NCI-H446 treated with DMSO at 0.1 percent for 48 hours (cell line): ENCODE data around the gene OVOL1.
"Not testable (repeated sequence)": the region's sequence is repeated elsewhere in the genome, so short reads cannot be mapped to it uniquely, and the experiment has no call there.

Source experiments
- DNase-seq: peaks from one replicate; lab custom pipeline; 2025; lab: John Stamatoyannopoulos, UW

OVOL1 gene

DNA sequence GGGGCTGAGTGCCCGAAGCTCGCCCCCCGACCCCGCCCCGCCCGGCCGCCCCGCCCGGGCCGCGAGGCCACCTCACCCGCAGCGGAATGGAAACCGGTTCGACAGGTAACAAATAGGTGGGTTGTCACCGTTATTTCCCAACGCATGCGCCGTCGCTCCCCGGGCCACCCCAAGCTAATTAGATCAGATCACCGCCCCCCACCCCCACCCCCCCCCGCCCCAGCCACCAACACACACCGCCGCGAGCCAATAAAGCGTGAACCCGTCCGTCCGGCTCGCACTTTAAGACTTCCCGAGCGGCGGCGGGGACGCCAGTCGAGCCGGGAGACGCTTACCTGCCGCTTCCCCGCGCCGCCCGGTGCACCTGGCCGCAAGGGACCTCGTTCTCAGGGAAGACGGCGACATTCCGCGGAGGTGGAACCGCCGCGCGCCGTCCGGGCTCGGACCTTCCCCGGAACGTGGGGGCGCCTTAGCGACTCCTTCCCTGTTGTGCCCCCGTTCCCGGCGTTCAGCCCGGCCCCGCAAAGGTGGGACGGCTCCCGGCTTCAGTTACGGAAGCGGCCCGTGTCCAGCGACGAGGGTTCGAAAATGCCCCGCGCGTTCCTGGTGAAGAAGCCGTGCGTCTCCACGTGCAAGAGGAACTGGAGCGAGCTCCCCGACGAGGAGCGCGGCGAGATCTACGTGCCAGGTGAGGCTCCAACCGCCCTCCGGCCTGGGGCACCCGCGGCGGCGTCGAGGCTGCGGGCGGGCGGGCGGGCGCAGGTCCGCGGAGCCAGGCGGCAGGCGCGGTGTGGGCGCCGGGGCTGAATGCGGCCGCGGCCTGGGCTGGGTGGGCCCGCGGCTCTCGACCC, at the start of gene OVOL1:
OVOL1 (plus strand) TSS at position 278 of the 851 bp plus-strand sequence; CDS start at position 589, 311 bp downstream.
- no peak for DNase-seq

DNA sequence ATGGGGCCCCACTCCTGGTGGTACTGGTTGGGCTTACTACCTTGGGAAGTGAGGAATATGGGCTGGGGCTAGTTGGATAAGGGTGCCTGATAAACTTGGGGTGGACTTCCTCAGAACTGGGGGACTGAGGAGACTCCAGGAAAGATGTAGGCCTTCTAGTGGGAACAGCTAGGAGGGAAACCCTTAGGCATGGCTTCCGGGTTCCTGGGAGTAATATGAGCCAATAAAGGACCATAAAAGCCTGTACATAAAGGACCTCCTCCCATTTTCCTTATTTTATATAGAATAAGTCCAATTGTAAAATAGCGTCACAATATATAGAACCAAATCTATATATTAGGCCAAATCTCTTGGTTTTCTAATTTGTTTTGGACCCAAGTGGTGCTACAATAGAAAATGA, 47.8 kb upstream of the OVOL1 start:
- no peak for DNase-seq

DNA sequence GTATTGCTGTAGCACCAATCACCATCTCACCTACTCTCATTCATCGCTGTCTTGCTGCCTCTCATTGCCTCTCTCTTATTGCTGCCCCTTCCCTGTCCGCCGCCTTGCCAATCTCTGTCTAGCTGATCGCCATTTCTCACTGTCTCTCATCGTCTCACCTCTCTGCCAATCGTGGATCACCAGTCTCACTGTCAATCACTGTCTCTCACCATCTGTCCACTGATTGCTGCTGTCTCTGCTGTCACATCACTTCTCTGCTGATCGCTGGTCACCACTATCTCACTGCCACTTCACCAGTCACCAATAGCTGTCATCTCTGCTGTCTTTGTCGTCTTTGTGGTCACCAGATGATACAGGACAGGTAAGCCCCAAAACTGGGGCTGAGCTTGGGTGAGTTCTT, 45.7 kb upstream of the OVOL1 start:
- no peak for DNase-seq

DNA sequence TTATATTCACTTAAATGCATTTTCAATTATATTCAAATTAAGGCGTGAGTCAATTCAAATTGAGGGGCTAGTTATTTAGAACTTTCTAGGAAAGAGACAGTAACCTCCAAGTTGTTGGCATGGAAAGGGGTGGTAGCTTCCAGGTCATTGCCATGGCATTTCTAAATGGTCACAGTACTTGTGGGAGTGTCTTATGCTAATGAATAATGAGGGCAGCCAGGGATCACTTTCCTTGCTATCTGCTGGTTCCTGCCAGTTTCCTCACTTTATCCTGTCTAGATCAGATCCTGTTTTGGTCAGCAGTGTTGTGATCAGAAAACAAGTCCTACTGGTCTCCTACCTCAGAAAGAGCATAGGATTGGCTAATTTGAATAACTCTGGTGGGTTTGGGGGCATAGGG, 44.5 kb upstream of the OVOL1 start:
- DNase-seq: no peak

DNA sequence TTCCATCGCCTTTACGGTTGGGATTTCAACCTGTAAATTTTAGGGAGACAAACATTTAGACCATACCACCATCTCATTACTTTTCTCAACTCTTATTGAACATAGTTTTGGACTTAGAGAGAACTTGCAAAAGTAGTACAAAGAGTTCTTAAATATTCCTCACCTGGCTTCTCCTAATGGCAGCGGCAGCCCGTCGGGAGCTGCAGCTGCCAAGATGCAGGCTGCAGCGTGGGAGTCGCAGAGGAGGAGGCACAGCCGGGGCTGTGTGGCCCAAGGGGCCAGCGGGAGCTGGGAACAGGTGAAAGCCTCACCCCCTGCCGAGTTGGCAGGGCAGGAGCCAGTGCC, 43.2 kb upstream of the OVOL1 start:
- DNase-seq: no peak

DNA sequence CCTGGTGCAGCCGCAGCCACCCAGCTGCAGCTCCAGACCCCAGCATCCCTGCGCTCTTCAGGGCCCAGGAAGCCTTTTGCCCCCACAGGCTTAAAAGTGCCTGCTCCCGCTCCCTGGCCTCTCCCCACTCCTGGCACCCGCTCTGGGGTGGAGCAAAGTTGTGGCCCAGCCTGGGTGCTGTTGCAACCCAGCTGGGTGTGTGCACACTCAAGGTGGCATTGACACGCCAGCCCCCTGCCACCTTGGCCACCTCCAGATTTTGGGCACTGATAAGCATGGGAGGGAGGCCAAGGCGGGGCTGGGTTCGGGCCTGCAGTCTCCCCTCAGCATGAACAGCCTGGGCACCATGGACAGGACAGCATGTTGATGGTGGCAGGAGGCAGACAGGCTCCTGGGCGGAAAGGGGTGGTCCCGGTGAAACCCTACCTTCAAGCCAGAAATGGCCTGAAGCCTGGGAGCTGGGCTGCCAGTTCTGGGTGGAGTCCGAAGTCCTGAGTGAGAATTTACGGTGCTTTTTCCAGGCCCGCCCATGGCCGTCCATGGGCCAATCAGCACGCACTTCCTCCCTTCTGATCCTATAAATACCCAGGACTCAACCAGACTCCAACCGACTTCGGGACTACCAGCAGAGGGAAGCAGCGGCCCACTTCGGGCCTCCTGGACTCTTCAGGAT, 42.7 kb upstream of the OVOL1 start:
- DNase-seq: no peak

DNA sequence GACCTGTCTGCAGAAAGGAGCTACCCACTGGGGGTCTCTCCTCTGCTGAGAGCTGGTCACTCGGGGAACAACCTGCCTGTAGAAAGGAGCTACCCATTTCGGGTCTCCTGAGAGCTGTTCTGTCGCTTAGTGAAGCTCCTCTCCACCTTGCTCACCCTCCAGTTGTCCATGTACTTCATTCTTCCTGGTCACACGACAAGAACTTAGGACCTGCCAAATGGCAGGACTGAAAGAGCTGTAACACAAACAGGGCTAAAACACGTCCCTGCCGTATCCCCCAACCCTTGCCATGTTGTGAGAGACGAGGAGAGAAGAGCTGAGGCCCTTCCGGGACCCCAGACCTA, 42.2 kb upstream of the OVOL1 start:
- no peak for DNase-seq

DNA sequence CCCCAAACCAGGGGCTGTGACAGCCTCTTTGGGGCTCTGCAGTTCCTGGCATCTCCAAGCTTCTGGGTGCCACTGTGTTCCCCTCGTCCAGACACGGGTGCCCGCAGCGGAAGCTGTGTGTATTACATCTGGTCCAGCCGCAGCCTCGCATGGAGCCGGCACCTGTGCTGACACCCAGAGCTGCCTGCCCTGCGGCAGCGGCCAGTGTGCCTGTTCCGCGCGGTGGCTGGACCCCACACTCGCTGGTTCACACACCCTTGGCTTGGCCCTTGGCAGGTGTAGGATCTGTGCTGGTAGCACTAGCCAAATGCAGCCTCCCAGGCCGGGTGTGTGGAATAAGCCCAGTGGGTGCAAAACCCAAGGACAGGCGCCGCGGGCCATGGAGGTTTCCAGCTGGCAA, 41.8 kb upstream of the OVOL1 start:
- DNase-seq: no peak

DNA sequence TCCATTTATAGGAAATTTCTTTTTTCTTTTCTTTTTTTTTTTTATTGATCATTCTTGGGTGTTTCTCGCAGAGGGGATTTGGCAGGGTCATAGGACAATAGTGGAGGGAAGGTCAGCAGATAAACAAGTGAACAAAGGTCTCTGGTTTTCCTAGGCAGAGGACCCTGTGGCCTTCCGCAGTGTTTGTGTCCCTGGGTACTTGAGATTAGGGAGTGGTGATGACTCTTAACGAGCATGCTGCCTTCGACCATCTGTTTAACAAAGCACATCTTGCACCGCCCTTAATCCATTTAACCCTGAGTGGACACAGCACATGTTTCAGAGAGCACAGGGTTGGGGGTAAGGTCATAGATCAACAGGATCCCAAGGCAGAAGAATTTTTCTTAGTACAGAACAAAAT, 24.7 kb upstream of the OVOL1 start:
- not testable (repeated sequence) for DNase-seq

DNA sequence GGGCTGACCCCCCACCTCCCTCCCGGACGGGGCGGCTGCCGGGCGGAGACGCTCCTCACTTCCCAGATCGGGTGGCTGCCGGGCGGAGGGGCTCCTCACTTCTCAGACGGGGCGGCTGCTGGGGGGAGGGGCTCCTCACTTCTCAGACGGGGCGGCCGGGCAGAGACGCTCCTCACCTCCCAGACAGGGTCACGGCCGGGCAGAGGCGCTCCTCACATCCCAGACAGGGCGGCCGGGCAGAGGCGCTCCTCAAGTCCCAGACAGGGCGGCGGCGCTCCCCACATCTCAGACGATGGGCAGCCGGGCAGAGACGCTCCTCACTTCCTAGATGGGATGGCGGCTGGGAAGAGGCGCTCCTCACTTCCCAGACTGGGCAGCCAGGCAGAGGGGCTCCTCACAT, 24.0 kb upstream of the OVOL1 start:
- not testable (repeated sequence) for DNase-seq

DNA sequence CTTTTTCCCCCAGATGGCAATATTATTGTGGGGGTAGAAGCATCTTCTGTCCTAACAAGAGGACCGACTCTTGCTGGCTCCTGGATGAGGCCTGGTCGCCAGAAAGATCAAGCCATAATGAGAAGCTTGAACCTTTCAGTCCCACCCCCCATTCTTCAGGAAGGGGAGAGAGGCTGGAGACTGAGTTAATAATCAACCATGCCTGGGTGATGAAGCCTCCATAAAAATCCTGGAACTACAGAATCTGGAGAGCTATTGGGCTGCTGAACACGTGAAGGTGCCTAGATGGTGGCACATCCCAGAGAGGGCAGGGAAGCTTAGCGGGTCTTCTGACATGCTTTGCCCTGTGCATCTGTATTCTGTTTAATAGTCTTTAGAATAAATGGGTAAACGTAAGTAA, 22.4 kb upstream of the OVOL1 start:
- DNase-seq: no peak

DNA sequence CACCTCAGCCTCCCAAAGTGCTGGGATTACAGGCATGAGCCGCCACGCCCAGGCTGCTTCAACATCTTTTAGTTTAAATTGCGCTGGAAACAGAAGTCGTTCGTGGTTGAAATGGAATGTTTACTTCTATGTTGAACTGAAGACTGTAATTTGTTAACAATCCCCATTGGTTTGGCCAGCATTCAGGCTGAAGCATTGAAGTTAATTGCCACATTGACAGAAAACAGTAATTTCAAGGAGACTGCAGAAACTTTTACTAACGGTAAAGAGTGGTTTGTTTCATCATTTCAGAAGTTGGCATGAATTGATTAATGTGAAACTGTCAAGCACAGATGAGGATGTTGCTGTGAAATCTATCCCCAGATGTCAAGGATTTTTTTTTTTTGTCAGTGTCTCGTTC, 20.3 kb upstream of the OVOL1 start:
- DNase-seq: no peak

DNA sequence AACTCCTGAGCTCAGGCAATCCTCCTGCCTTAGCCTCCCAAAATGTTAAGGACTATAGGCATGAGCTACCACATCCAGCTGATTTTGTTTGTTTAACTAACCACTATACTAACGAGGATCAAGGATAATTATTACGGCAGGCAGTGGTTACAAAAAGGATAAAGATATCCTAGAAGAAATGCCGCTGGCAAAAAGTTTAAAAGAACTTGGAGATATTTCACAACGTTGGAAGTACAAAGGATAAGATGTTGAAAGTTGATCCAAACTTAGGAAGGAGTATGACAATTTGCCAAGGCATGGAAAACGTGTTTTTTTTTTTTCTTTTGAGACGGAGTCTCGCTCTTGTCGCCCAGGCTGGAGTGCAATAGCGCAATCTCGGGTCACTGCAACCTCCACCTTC, 19.5 kb upstream of the OVOL1 start:
- no peak for DNase-seq

DNA sequence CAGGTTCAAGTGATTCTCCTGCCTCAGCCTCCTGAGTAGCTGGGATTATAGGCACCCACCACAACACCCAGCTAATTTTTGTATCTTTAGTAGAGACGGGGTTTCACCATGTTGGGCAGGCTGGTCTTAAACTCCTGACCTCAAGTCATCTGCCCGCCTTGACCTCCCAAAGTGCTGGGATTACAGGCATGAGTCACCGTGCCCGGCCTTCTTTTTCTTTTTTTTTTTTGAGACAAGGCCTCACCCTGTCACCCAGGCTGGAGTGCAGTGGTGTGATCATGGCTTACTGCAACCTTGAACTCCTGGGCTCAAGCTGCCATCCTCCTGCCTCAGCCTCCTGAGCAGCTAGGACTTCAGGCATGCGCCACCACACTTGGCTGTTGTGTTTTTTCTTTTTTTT, 19.1 kb upstream of the OVOL1 start:
- DNase-seq: not testable (repeated sequence)

DNA sequence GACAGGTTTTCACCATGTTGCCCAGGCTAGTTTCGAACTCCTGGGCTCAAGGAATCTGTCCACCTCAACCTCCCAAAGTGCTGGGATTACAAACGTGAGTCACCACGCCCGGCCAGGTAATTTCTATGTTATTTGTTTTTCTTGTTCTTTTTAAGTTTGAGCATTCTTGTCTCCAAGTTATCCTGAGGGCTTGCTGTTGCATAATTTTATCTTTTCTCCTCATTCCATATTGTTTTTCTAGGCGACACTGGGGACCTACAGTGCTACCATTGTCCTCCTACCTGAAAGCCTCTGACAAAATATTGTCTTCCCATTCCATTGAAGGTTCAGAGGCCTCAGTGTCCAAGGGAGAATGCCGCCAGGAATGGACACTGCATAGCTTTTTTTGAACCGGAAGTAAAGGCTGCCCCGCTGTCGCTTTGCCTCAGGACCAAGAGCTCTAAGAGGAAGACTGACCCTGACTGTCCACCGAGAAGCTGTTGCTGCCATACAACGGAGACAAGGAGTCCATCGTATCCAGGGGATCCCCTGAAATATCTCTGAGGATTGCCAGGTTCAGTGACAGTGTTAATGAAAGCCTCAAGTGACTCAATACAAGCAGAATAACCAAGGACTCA, 15.8 kb upstream of the OVOL1 start:
- no peak for DNase-seq

DNA sequence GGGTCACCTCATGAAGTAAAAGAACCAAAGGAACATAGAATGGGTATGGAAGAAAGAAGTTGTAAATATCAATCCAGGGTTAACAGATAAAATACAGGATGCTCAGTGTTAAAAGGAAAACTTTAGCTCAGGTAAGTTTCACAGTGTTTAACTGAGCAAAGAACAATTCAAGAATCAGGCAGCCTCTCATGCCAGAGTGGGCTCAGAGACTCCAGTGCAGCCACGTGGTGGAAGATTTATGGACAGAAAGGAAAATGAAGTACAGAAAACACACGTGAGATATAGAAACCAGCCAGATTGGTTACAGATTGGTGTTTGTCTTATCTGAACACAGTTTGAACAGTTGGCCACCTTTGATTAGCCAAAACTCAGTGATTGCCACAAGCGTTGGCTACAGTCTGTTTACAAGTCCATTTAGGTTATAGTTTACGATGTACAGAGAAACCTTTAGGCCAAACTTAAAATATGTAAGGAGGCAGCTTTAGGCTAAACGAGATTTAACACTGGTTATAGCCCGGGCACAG, 15.2 kb upstream of the OVOL1 start:
- DNase-seq: no peak

DNA sequence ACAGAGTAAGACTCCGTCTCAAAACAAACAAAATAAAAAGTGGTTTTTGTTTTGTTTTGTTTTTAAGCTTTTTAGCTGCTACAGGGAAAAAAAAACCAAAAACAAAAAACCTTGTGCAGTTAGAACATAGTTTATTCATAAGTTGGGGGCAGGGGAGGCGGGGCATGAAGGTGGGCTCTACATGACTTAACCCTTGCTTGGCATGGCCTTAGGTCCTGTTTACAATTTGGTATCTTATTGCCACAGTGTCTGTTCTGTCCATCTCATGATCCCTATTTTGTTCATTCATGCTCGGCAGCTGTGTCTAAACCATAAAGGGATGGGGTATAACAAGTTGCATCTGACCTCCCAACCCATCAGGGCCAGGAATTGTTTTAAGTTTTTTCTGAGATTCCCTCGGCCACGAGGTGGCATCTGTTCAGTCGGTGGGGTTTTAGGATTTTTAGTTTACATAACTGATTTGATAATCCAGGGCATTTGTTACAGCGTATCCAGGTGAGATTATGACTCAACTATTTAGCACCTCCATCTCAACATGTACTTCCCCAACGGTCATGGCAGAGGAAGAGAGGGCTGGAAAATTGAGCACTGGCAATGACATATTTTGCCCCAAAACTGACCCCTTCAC, 13.0 kb upstream of the OVOL1 start:
- DNase-seq: no peak

DNA sequence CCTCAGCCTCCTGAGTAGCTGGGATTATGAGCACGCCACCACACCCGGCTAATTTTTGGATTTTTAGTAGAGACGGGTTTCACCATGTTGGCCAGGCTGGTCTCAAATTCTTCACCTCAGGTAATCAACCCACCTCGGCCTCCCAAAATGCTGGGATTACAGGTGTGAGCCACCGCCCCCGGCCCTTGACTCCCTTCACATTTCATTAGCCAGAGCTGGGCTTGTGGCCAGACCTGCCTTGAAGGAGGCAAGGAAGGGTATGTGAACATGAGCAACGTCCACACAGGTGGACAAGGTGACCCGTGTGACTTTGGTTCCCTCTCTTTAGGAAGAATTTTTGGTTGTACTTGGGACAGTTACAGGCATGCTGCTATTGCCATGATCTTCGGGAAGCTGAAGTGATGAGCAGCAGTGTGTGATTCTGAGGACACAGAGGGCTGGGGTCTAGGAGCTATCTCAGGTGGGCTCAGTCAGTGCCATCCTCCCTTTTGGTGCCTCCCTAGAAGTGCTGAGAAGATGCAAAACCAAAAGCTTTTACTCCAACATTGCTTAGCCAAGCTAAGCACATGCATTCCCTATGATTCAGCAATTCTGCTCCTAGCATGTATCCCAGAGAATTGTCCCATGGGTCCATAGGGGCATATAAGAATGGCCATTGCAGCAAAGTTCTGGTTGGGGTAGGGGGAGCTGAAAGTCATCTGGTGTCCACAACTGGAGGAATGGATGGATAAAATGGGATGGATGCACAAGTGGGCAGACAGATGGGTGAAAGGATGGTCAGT, 12.1 kb upstream of the OVOL1 start:
- no peak for DNase-seq

DNA sequence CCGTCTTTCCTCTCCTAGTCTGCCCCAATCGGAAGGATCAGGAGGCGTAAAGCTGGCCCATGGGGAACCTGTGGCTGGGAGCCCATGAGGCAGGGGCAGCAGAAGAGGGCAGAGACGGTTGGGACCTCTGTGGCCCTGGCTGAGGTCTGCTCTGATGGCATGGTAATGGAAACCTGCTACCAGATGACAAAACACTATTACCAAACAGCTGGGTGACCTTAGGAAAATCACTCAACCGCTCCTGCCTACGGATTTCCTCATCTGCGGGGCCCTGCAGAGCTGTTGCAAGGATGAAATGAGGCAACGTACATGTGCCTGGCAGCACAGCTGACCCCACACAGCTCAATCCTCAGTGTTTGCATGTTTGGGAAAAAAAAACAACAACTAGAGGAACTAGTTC, 10.7 kb upstream of the OVOL1 start:
- no peak for DNase-seq

DNA sequence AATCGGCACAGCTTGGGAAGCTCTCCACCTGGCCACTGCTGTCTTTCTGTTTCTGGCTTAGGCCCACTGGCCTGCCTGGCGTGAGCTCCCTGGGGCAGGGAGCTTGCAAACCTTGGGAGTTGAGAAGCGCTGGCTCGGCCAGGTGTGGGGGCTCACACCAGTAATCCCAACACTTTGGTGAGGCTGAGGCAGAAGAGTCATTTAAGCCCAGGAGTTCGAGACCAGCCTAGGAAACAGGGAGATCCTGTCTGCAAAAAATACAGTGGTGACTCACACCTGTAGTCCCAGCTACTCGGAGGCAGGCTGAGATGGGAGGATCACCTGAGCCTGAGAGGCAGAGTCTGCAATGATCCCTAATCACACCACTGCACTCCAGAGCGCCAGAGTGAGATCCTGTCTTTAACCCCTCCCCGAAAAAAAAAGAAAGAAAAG, 10.1 kb upstream of the OVOL1 start:
- DNase-seq: no peak

DNA sequence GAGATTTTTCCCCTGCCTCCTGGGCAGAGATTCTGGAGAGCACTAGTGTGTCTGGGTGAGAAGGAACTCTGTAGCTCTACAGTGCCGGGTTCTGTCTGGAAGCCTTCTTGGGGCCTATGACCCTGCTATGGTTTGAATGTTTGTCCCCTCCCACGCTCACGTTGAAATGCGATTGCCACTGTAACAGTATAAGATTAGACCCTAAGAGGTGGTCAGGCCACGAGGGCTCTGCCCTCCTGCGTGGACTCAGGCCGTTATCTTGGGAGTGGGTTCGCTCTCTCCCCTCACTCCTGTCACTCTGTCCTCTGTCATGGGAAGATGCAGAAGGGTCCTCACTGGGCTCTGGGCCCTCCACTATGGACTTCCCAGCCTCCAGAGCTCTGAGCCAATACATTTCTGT, 9.6 kb upstream of the OVOL1 start:
- DNase-seq: no peak

DNA sequence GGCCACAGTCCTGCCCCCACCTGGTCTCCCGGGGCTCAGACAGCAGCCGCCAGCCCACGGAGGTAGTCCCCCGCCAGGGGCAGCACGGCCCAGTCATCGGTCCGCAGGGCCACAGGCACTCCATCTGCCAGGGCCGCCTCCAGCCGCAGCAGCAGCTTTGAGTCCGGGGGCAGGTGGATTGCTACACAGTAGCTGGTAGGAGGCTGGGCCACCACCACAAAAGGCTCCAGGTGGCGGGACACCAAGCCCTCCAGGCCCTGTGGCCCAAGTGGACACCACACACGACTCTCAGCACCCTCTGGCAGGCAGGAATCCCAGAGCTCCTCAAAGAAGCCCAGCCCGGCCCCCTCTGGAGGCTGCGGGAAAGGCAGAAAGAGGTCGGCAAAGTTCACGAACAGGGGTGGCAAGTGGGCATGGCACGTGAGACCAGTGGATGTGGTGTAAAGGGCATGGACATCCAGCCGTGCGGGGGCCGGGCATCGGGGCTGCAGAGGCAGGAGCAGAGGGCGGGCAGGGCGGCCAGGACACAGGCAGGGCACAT, 9.0 kb upstream of the OVOL1 start:
- DNase-seq: no peak
